HEK293T (cell line): Measurements from ENCODE around the gene MED12L.

Source experiments
- CTCF ChIA-PET: fragments of 350-600 bp; formaldehyde crosslinking; extraction: SDS; loops from one replicate; lab custom pipeline; 2021; ENCODE audit warnings: antibody characterized with exemption, inconsistent platforms; lab: Yijun Ruan, JAX
- POLR2A ChIA-PET: fragments of 350-600 bp; formaldehyde crosslinking; extraction: SDS; loops from one replicate; lab custom pipeline; 2020; ENCODE audit warnings: antibody characterized with exemption, inconsistent platforms; lab: Yijun Ruan, JAX
- DNase-seq: peaks from one replicate; pipeline ENCODE4 v3.0.0; 2012; ENCODE audit warnings: mixed read lengths; ENCODE audit errors: extremely low spot score
- ARNT ChIP-seq: fragments of 450-650 bp; IDR thresholded peaks from 2 replicates; pipeline ENCODE4 v1.6.1; 2017; ENCODE audit warnings: mild to moderate bottlenecking
- BHLHE40 ChIP-seq: fragments of 450-650 bp; IDR thresholded peaks from 2 replicates; pipeline ENCODE4 v1.6.1; 2016; ENCODE audit warnings: mild to moderate bottlenecking, moderate library complexity, borderline replicate concordance
- CTBP1 ChIP-seq: fragments of 450-650 bp; IDR thresholded peaks from 2 replicates; pipeline ENCODE4 v1.6.1; 2016; ENCODE audit warnings: borderline replicate concordance
- ELF4 ChIP-seq: fragments of 450-650 bp; IDR thresholded peaks from 2 replicates; pipeline ENCODE4 v1.6.1; 2017; ENCODE audit warnings: antibody characterized with exemption
- FOXA1 ChIP-seq: fragments of 450-650 bp; IDR thresholded peaks from 2 replicates; pipeline ENCODE4 v1.6.1; 2016; ENCODE audit warnings: mild to moderate bottlenecking
- FOXK2 ChIP-seq: fragments of 450-650 bp; IDR thresholded peaks from 2 replicates; pipeline ENCODE4 v1.6.1; 2016; ENCODE audit warnings: mild to moderate bottlenecking
- FOXM1 ChIP-seq: fragments of 450-650 bp; IDR thresholded peaks from 2 replicates; pipeline ENCODE4 v1.6.1; 2017; ENCODE audit warnings: mild to moderate bottlenecking, borderline replicate concordance
- HDGF ChIP-seq: fragments of 450-650 bp; IDR thresholded peaks from 2 replicates; pipeline ENCODE4 v1.6.1; 2017; ENCODE audit warnings: antibody characterized with exemption, borderline replicate concordance
- L3MBTL2 ChIP-seq: fragments of 450-650 bp; conservative IDR thresholded peaks from 2 replicates; pipeline ENCODE4 v1.6.1; 2016; ENCODE audit warnings: mild to moderate bottlenecking
- LEF1 ChIP-seq: fragments of 450-650 bp; IDR thresholded peaks from 2 replicates; pipeline ENCODE4 v1.6.1; 2017; ENCODE audit warnings: mild to moderate bottlenecking, borderline replicate concordance
- NFRKB ChIP-seq: fragments of 450-650 bp; IDR thresholded peaks from 2 replicates; pipeline ENCODE4 v1.6.1; 2016; ENCODE audit warnings: mild to moderate bottlenecking, moderate library complexity
- SP1 ChIP-seq: fragments of 450-650 bp; IDR thresholded peaks from 2 replicates; pipeline ENCODE4 v1.6.1; 2017
- SUZ12 ChIP-seq: fragments of 450-650 bp; IDR thresholded peaks from 2 replicates; pipeline ENCODE4 v1.6.1; 2016; ENCODE audit warnings: mild to moderate bottlenecking
- TARDBP ChIP-seq: fragments of 450-650 bp; IDR thresholded peaks from 2 replicates; pipeline ENCODE4 v1.6.1; 2016
- ZNF384 ChIP-seq: fragments of 450-650 bp; IDR thresholded peaks from 2 replicates; pipeline ENCODE4 v1.6.1; 2016
- TF ChIP-seq, protein P1 (sequence below): fragments of 450-650 bp; IDR thresholded peaks from 2 replicates; pipeline ENCODE4 v1.6.1; 2016

The MED12L gene

DNA sequence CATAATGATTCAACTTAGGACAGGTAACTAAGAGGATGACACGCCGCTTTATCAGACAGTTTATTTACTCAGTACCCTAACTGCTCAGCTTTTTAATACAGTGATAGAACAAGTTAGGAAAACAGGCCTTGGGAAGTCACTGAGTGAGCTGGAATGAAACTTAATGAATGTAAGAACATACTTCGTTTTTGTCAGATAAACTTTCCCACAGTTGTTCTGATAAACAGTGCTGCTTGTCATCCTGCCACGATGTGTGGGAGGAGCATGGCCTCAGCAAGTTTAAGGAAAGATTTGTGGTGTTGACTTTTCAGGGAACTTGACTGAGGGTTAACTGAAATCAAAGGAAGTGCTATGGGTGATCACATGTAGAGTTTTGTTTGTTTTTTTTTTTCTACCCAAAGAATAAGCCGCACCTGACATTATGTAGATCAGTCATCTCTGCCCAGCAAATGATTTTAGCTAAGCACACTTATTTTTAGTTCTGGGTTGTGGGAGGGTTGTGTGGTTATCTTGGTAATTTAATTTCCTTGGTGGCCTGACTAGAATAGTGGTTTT lies 198.5 kb downstream of the MED12L start:
- no peak for TF ChIP-seq BHLHE40
- no peak for TF ChIP-seq HDGF
- TF ChIP-seq ELF4, result no peak
- CTCF ChIA-PET, result no interaction called here
- POLR2A ChIA-PET, result no interaction called here
- no peak for DNase-seq

DNA sequence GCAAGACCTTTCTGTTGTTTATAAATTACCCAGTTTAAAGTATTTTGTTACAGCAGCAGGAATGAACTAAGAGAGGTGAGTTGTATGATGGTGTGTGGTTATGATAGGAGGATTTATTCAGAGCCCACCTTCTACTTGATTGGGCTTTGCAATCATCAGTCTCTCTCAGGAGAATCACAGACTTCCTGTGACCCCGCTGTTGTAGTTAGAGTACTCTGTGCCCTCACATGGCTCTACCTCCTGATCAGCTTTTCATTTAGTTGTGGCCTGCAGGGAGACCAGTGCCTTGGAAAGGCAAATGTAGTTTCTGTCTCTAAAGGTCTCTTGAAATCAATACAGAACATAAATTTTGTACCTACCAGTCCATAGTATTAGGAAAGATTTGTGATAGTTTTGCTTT lies 200.5 kb downstream of the MED12L start:
- ChIA-PET CTCF (no interaction called here), POLR2A (no interaction called here)
- TF ChIP-seq FOXM1, result no peak
- TF ChIP-seq ELF4, result no peak
- TF ChIP-seq BHLHE40, result no peak
- TF ChIP-seq FOXA1, result no peak
- TF ChIP-seq NFRKB, result no peak
- DNase-seq, result no peak

DNA sequence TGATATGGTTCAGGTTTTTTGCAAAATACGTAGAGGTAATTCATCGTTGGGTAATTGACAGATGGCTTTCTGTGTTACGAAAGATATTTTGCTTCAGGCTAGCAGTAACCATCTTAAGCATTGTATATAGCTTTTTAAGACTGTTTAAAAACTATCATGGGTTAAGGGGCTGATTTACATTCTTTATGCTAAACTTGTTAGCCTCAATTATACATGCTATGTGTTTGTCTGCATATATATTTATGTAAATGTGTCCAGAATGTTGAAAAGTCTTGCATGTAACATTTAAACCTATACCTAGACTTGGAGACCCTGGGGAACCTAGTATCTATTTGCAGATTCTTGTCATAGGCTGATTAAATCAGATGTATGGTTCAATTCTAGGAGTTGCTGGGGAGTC lies 204.0 kb downstream of the MED12L start:
- TF ChIP-seq FOXM1 (no peak), ZNF384 (no peak), BHLHE40 (no peak)
- ChIA-PET POLR2A (no interaction called here), CTCF (interaction anchor here (0.6 kb wide), 1 partner anchor 61 kb away, joined by 3 read pairs; no protein-coding TSS in a partner anchor)
- DNase-seq, result no peak

DNA sequence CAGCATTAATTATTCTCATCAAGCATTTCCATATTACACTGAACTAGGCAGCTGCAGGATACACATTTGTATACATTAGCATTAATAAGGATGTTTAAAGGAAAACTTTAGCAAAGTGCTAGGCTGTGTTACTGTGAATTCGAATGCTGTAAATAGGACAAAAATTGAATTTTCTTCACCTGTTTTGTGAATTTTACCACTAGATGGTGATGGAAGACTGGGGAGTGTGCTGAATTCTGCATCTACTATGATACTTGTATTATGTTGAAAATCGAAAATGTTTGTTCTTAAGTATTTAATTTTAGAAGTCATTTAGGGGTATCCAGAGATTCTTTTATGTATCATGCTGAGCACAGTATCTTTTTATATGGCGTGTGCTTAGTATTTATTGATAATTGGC lies 205.2 kb downstream of the MED12L start:
- no peak for DNase-seq
- ChIA-PET CTCF (no interaction called here), POLR2A (no interaction called here)
- TF ChIP-seq BHLHE40, result no peak
- TF ChIP-seq HDGF, result no peak
- TF ChIP-seq ZNF384, result no peak
- TF ChIP-seq NFRKB, result no peak
- TF ChIP-seq SUZ12, result no peak
- TF ChIP-seq, protein P1, sequence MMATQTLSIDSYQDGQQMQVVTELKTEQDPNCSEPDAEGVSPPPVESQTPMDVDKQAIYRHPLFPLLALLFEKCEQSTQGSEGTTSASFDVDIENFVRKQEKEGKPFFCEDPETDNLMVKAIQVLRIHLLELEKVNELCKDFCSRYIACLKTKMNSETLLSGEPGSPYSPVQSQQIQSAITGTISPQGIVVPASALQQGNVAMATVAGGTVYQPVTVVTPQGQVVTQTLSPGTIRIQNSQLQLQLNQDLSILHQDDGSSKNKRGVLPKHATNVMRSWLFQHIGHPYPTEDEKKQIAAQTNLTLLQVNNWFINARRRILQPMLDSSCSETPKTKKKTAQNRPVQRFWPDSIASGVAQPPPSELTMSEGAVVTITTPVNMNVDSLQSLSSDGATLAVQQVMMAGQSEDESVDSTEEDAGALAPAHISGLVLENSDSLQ, result no peak
- no peak for TF ChIP-seq FOXA1
- TF ChIP-seq SP1, result no peak
- no peak for TF ChIP-seq FOXM1
- TF ChIP-seq FOXK2, result no peak
- no peak for TF ChIP-seq L3MBTL2
- no peak for TF ChIP-seq ARNT
- TF ChIP-seq ELF4, result no peak
- TF ChIP-seq LEF1, result no peak
- TF ChIP-seq CTBP1, result no peak
- no peak for TF ChIP-seq TARDBP

DNA sequence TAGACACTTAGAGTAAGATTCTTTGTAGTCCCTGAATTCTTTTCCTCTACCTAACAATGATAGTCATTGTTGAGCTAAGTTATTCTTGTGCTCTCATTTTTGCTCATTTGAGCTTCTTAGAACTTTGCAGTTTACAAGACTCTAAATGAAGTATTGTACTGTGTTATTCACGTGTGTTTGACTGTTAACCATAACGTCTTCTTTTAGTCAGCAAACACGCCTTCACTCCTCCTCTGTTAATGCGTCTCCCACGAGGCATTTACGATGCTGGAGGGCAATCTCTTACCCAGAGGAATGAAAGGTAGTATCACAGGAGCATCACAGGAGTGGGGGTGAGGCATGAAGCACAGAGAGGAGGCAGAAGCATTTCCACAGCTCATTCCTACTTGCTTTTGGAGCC lies 207.7 kb downstream of the MED12L start:
- CTCF ChIA-PET, result interaction anchor here (0.6 kb wide), 1 partner anchor 137 kb away, joined by 3 read pairs; no protein-coding TSS in a partner anchor
- DNase-seq, result no peak
- TF ChIP-seq LEF1 (no peak), TARDBP (no peak), ZNF384 (no peak), FOXM1 (no peak), SP1 (no peak), FOXA1 (no peak), FOXK2 (no peak), HDGF (no peak), CTBP1 (no peak)
- TF ChIP-seq, protein P1, result no peak
- POLR2A ChIA-PET, result no interaction called here

DNA sequence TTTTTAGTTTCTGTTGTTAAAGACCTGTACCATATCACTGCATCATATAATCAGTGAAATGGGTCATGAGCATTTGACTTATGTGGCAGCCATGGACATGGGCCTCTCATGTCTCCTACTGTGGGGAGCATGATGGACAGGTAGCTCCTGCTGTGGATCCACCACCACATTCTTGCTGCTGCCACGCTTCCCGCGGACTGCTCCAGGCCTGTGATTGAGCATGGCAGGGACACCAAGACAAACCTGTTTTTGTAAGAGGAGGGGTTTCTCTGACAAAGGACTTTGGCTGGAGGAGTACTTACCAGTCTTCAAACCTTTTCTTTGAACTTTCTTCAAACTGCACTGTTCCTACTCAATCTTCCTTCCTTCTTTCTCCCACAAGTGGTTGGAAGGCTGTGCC lies 210.8 kb downstream of the MED12L start:
- CTCF ChIA-PET, result no interaction called here
- POLR2A ChIA-PET, result no interaction called here
- TF ChIP-seq FOXK2, result no peak
- TF ChIP-seq L3MBTL2, result no peak
- no peak for TF ChIP-seq SUZ12
- TF ChIP-seq FOXM1, result no peak
- no peak for TF ChIP-seq BHLHE40
- no peak for TF ChIP-seq NFRKB
- no peak for TF ChIP-seq ARNT
- TF ChIP-seq CTBP1, result no peak
- no peak for TF ChIP-seq HDGF
- no peak for TF ChIP-seq FOXA1
- TF ChIP-seq, protein P1, result no peak
- TF ChIP-seq ELF4, result no peak
- TF ChIP-seq TARDBP, result no peak
- no peak for TF ChIP-seq SP1
- no peak for TF ChIP-seq ZNF384
- DNase-seq, result no peak

DNA sequence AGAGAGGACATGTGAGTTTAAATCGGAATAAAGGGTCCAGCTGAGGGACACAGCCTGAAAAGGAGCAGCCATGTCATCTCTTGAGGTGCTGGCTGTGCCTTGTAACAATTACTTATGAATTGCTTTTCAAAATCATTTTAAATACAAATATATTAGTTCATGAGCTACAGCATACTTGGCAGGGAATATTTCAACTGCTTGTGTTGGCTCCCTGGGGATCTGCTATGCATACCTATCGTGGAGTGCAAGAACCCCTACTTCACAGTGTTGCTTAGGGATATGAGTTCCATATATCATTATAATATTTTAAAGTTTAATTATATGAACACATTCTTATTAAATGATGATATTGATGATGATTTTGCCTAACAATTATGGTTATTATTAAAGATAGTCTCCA lies 212.0 kb downstream of the MED12L start:
- ChIA-PET CTCF (no interaction called here), POLR2A (no interaction called here)
- TF ChIP-seq SP1 (no peak), HDGF (no peak), FOXA1 (no peak)
- no peak for DNase-seq
